Stimulated activated CD4-positive, alpha-beta T cell treated with anti-CD3 and anti-CD28 coated beads, TNF-alpha, amount 100 ng/mL, for 4 hours (primary cell): ENCODE data around the gene TSPAN16.
A peak's percentile ranks its signal among the peaks of the same experiment; 100 is the strongest.

Experiments used
- DNase-seq, 3 experiments: peaks; one replicate each; pipeline ENCODE4 v3.0.0-alpha.2; 2020; ENCODE audit warnings: low read depth in 3 of 3

Gene TSPAN16

GRCh38 chr19:11295665-11296245, at the start of gene TSPAN16:
TSPAN16 (plus strand) TSS chr19:11296160; CDS start chr19:11296298, 138 bp downstream.
- DNase-seq: no peak

GRCh38 chr19:11246941-11247340, 49.0 kb upstream of the TSPAN16 start:
- DNase-seq: no peak

- DNase-seq: no peak
Measured at GRCh38 chr19:11247391-11247790, 48.6 kb upstream of the TSPAN16 start.

- no peak for DNase-seq
Measured at GRCh38 chr19:11247934-11248333, 48.0 kb upstream of the TSPAN16 start.

GRCh38 chr19:11248852-11249251, 47.1 kb upstream of the TSPAN16 start:
- no peak for DNase-seq

GRCh38 chr19:11251217-11251616, 44.7 kb upstream of the TSPAN16 start:
- DNase-seq: no peak

- no peak for DNase-seq
Measured at GRCh38 chr19:11251650-11252314, 44.2 kb upstream of the TSPAN16 start.

- DNase-seq: no peak
Measured at GRCh38 chr19:11252665-11253355, 43.1 kb upstream of the TSPAN16 start.

- DNase-seq: no peak
Measured at GRCh38 chr19:11254666-11255065, 41.3 kb upstream of the TSPAN16 start.

- DNase-seq: no peak
Measured at GRCh38 chr19:11256189-11256588, 39.8 kb upstream of the TSPAN16 start.

- no peak for DNase-seq
Measured at GRCh38 chr19:11257846-11258380, 38.0 kb upstream of the TSPAN16 start.

GRCh38 chr19:11260996-11261395, 35.0 kb upstream of the TSPAN16 start:
- no peak for DNase-seq

- DNase-seq: no peak
Measured at GRCh38 chr19:11261431-11261970, 34.5 kb upstream of the TSPAN16 start.

- peak in 1 of 3 experiments; percentile 12 for DNase-seq
Measured at GRCh38 chr19:11261971-11262839, 33.8 kb upstream of the TSPAN16 start, which contains the start of gene DOCK6. DOCK6 (minus strand) TSS chr19:11262524; CDS start chr19:11262440, 84 bp downstream.

- no peak for DNase-seq
Measured at GRCh38 chr19:11263726-11264125, 32.2 kb upstream of the TSPAN16 start.

- DNase-seq: no peak
Measured at GRCh38 chr19:11264452-11265176, 31.3 kb upstream of the TSPAN16 start.

- DNase-seq: no peak
Measured at GRCh38 chr19:11265177-11265784, 30.7 kb upstream of the TSPAN16 start.

GRCh38 chr19:11265785-11266236, 30.1 kb upstream of the TSPAN16 start:
- DNase-seq: no peak

GRCh38 chr19:11267316-11268085, 28.5 kb upstream of the TSPAN16 start:
- DNase-seq: no peak
